ENCODE measurements around the gene HNRNPA2B1. TPM values are rescaled to one million over a fixed set of nuclear protein-coding genes. Genes with fewer than 3 reads are reported as not detected.
"Not testable (repeated sequence)": the region's sequence is repeated elsewhere in the genome, so short reads cannot be mapped to it uniquely, and the experiment has no call there.

HNRNPA2B1 gene
- total RNA-seq, 1 experiment from 2014 or later: 1,137 TPM

DNA sequence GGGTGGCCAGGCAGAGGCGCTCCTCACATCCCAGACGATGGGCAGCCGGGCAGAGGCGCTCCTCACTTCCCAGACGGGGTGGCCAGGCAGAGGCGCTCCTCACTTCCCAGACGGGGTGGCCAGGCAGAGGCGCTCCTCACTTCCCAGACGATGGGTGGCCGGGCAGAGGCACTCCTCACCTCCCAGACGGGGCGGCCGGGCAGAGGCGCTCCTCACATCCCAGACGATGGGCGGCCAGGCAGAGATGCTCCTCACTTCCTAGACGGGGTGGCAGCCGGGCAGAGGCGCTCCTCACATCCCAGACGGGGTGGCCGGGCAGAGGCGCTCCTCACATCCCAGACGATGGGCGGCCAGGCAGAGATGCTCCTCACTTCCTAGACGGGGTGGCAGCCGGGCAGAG, 23.9 kb downstream of the HNRNPA2B1 start:
- H4K8ac ChIP-seq (replicated peaks; ENCODE audit: insufficient read length, low read depth, low read length); H3K27me3 Mint-ChIP-seq (ENCODE audit: low read depth); H2BK20ac ChIP-seq (ENCODE audit: low read depth, low read length, poor library complexity, severe bottlenecking); H3K4me2 ChIP-seq (ENCODE audit: insufficient read depth, insufficient read length, low read length); H4K5ac ChIP-seq (ENCODE audit: insufficient read length, low read depth, low read length); H3K4me1 Mint-ChIP-seq; H2AK5ac ChIP-seq (ENCODE audit: insufficient read length, low read length); H4K91ac ChIP-seq (ENCODE audit: insufficient read length, low read depth, low read length); H3K4me1 ChIP-seq (ENCODE audit: insufficient read depth, low read length); H3K14ac ChIP-seq (ENCODE audit: insufficient read depth, low read length); H3K4ac ChIP-seq (ENCODE audit: low read depth, low read length); H3K27ac ChIP-seq (ENCODE audit: insufficient read length, low read depth, low read length); H3K9ac ChIP-seq (ENCODE audit: extremely low read depth, insufficient read length, low read length); H3K18ac ChIP-seq (ENCODE audit: insufficient read length, low read depth, low read length); H3K79me1 ChIP-seq (ENCODE audit: insufficient read depth, low read depth, low read length, poor library complexity, severe bottlenecking); H2BK120ac ChIP-seq (ENCODE audit: low read depth, low read length, poor library complexity, severe bottlenecking); H3K27me3 ChIP-seq (ENCODE audit: insufficient read depth, low read length); H3K56ac ChIP-seq (ENCODE audit: insufficient read length, low read depth, low read length); H3K4me3 Mint-ChIP-seq; H3K23ac ChIP-seq (ENCODE audit: insufficient read length, low read depth, low read length); DNase-seq; H2AFZ ChIP-seq (ENCODE audit: low read length); H2BK5ac ChIP-seq (ENCODE audit: insufficient read length, low read length); H3K27ac Mint-ChIP-seq; H3K9me3 ChIP-seq (ENCODE audit: control insufficient read depth, low read depth, low read length); H2BK12ac ChIP-seq (ENCODE audit: insufficient read length, low read depth, low read length); H3K23me2 ChIP-seq (ENCODE audit: insufficient read length, low read depth, low read length, poor library complexity, severe bottlenecking); H2BK15ac ChIP-seq (ENCODE audit: low read depth, low read length); H4K20me1 ChIP-seq (ENCODE audit: control insufficient read depth, insufficient read depth, insufficient read length); H3T11ph ChIP-seq (ENCODE audit: low read length): not testable (repeated sequence)
- peaks cover 10 to 40% of the 10 kb centered on the region in 2 experiments for H3K9me3 Mint-ChIP-seq
- H3K36me3 Mint-ChIP-seq (ENCODE audit: insufficient read depth in 1 of 3, low read depth in 3 of 3): peaks cover 45 to 75% (median 48%) of the 10 kb centered on the region in 3 experiments
- H3K79me2 ChIP-seq (ENCODE audit: insufficient read depth, low read length): peaks cover 12% of the 10 kb centered on the region; the same call in 1 of the 2 replicates
- whole genome bisulfite sequencing (ENCODE audit: extremely low coverage, insufficient read length, low lambda C conversion rate): no CpG with 5 or more reads among the region's 26 CpGs

DNA sequence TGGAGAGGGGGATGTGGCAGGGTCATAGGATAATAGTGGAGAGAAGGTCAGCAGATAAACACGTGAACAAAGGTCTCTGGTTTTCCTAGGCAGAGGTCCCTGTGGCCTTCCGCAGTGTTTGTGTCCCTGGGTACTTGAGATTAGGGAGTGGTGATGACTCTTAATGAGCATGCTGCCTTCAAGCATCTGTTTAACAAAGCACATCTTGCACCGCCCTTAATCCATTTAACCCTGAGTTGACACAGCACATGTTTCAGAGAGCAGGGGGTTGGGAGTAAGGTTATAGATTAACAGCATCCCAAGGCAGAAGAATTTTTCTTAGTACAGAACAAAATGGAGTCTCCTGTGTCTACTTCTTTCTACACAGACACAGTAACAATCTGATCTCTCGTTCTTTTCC, 24.6 kb downstream of the HNRNPA2B1 start:
- WGBS (ENCODE audit: extremely low coverage, insufficient read length, low lambda C conversion rate): no CpG with 5 or more reads among the region's 4 CpGs
- peaks cover 18% of the 10 kb centered on the region; the same call in 1 of the 2 replicates for H3K79me2 ChIP-seq (ENCODE audit: insufficient read depth, low read length)
- H2AFZ ChIP-seq (ENCODE audit: low read length); H2BK15ac ChIP-seq (ENCODE audit: low read depth, low read length); H3K18ac ChIP-seq (ENCODE audit: insufficient read length, low read depth, low read length); H3T11ph ChIP-seq (ENCODE audit: low read length); H4K5ac ChIP-seq (ENCODE audit: insufficient read length, low read depth, low read length); H4K91ac ChIP-seq (ENCODE audit: insufficient read length, low read depth, low read length); H3K4ac ChIP-seq (ENCODE audit: low read depth, low read length); H2AK5ac ChIP-seq (ENCODE audit: insufficient read length, low read length); H3K4me1 Mint-ChIP-seq; H3K23ac ChIP-seq (ENCODE audit: insufficient read length, low read depth, low read length); H3K4me3 Mint-ChIP-seq; H3K23me2 ChIP-seq (ENCODE audit: insufficient read length, low read depth, low read length, poor library complexity, severe bottlenecking); H3K4me2 ChIP-seq (ENCODE audit: insufficient read depth, insufficient read length, low read length); H3K27ac ChIP-seq (ENCODE audit: insufficient read length, low read depth, low read length); H3K9ac ChIP-seq (ENCODE audit: extremely low read depth, insufficient read length, low read length); H3K14ac ChIP-seq (ENCODE audit: insufficient read depth, low read length); H2BK120ac ChIP-seq (ENCODE audit: low read depth, low read length, poor library complexity, severe bottlenecking); H3K27ac Mint-ChIP-seq; H3K79me1 ChIP-seq (ENCODE audit: insufficient read depth, low read depth, low read length, poor library complexity, severe bottlenecking); H3K27me3 Mint-ChIP-seq (ENCODE audit: low read depth); DNase-seq; H4K8ac ChIP-seq (replicated peaks; ENCODE audit: insufficient read length, low read depth, low read length); H2BK20ac ChIP-seq (ENCODE audit: low read depth, low read length, poor library complexity, severe bottlenecking); H3K27me3 ChIP-seq (ENCODE audit: insufficient read depth, low read length); H2BK12ac ChIP-seq (ENCODE audit: insufficient read length, low read depth, low read length); H2BK5ac ChIP-seq (ENCODE audit: insufficient read length, low read length); H3K56ac ChIP-seq (ENCODE audit: insufficient read length, low read depth, low read length); H3K9me3 ChIP-seq (ENCODE audit: control insufficient read depth, low read depth, low read length); H3K4me1 ChIP-seq (ENCODE audit: insufficient read depth, low read length); H4K20me1 ChIP-seq (ENCODE audit: control insufficient read depth, insufficient read depth, insufficient read length): not testable (repeated sequence)
- Mint-ChIP-seq H3K9me3 (peaks cover 10 to 42% of the 10 kb centered on the region in 2 experiments), H3K36me3 (ENCODE audit: insufficient read depth in 1 of 3, low read depth in 3 of 3) (peaks cover 52 to 81% (median 54%) of the 10 kb centered on the region in 3 experiments)
